ENCODE data around the gene NFIB.

Gene NFIB

GRCh38 chr9:14157191-14157590 is 156.8 kb downstream of the NFIB start:
- no peaks in the 10 kb centered on the region for H3K27me3 ChIP-seq (ENCODE audit: insufficient read depth, poor library complexity, severe bottlenecking)
- no peak overlapping the region for H3K27ac ChIP-seq (ENCODE audit: poor library complexity, severe bottlenecking)
- no peak for TF ChIP-seq CTCF (IDR thresholded peaks at IDR 0.05; ENCODE audit: poor library complexity, severe bottlenecking)
- DNase-seq (ENCODE audit: low spot score) (no peak), ATAC-seq (ENCODE audit: low read depth) (no peak)
- peaks cover 32% of the 10 kb centered on the region for H3K36me3 ChIP-seq (ENCODE audit: low read depth)
- H3K4me3 ChIP-seq (ENCODE audit: severe bottlenecking), result no peak overlapping the region
- no peaks in the 10 kb centered on the region for H3K9me3 ChIP-seq (ENCODE audit: severe bottlenecking)
- H3K4me1 ChIP-seq (ENCODE audit: insufficient read depth, poor library complexity, severe bottlenecking), result peaks cover 32% of the 10 kb centered on the region

- ATAC-seq (ENCODE audit: low read depth) (no peak), DNase-seq (ENCODE audit: low spot score) (no peak)
- Histone ChIP-seq H3K4me3 (ENCODE audit: severe bottlenecking) (no peak overlapping the region), H3K4me1 (ENCODE audit: insufficient read depth, poor library complexity, severe bottlenecking) (peaks cover 27% of the 10 kb centered on the region), H3K27me3 (ENCODE audit: insufficient read depth, poor library complexity, severe bottlenecking) (no peaks in the 10 kb centered on the region), H3K27ac (ENCODE audit: poor library complexity, severe bottlenecking) (no peak overlapping the region), H3K9me3 (ENCODE audit: severe bottlenecking) (no peaks in the 10 kb centered on the region), H3K36me3 (ENCODE audit: low read depth) (peaks cover 31% of the 10 kb centered on the region)
- no peak for TF ChIP-seq CTCF (IDR thresholded peaks at IDR 0.05; ENCODE audit: poor library complexity, severe bottlenecking)
These were observed 157.9 kb downstream of the NFIB start for GRCh38 chr9:14156046-14156445.

- no peak for TF ChIP-seq CTCF (IDR thresholded peaks at IDR 0.05; ENCODE audit: poor library complexity, severe bottlenecking)
- Histone ChIP-seq H3K36me3 (ENCODE audit: low read depth) (peaks cover 34% of the 10 kb centered on the region), H3K27me3 (ENCODE audit: insufficient read depth, poor library complexity, severe bottlenecking) (no peaks in the 10 kb centered on the region), H3K27ac (ENCODE audit: poor library complexity, severe bottlenecking) (no peak overlapping the region), H3K4me3 (ENCODE audit: severe bottlenecking) (no peak overlapping the region), H3K9me3 (ENCODE audit: severe bottlenecking) (no peaks in the 10 kb centered on the region), H3K4me1 (ENCODE audit: insufficient read depth, poor library complexity, severe bottlenecking) (peaks cover 25% of the 10 kb centered on the region)
- DNase-seq (ENCODE audit: low spot score) (no peak), ATAC-seq (ENCODE audit: low read depth) (no peak)
These were observed 158.7 kb downstream of the NFIB start for GRCh38 chr9:14155237-14155636.

- Histone ChIP-seq H3K27me3 (ENCODE audit: insufficient read depth, poor library complexity, severe bottlenecking) (no peaks in the 10 kb centered on the region), H3K4me3 (ENCODE audit: severe bottlenecking) (no peak overlapping the region), H3K27ac (ENCODE audit: poor library complexity, severe bottlenecking) (no peak overlapping the region), H3K36me3 (ENCODE audit: low read depth) (peaks cover 39% of the 10 kb centered on the region), H3K4me1 (ENCODE audit: insufficient read depth, poor library complexity, severe bottlenecking) (peaks cover 20% of the 10 kb centered on the region), H3K9me3 (ENCODE audit: severe bottlenecking) (no peaks in the 10 kb centered on the region)
- ATAC-seq (ENCODE audit: low read depth) (no peak), DNase-seq (ENCODE audit: low spot score) (no peak)
- TF ChIP-seq CTCF (IDR thresholded peaks at IDR 0.05; ENCODE audit: poor library complexity, severe bottlenecking), result no peak
These were observed 160.6 kb downstream of the NFIB start for GRCh38 chr9:14153310-14153720.

GRCh38 chr9:14151451-14151850 is 162.5 kb downstream of the NFIB start:
- no peak for TF ChIP-seq CTCF (IDR thresholded peaks at IDR 0.05; ENCODE audit: poor library complexity, severe bottlenecking)
- Histone ChIP-seq H3K4me3 (ENCODE audit: severe bottlenecking) (no peak overlapping the region), H3K9me3 (ENCODE audit: severe bottlenecking) (no peaks in the 10 kb centered on the region), H3K36me3 (ENCODE audit: low read depth) (peaks cover 41% of the 10 kb centered on the region), H3K27ac (ENCODE audit: poor library complexity, severe bottlenecking) (no peak overlapping the region), H3K27me3 (ENCODE audit: insufficient read depth, poor library complexity, severe bottlenecking) (no peaks in the 10 kb centered on the region), H3K4me1 (ENCODE audit: insufficient read depth, poor library complexity, severe bottlenecking) (peaks cover 19% of the 10 kb centered on the region)
- DNase-seq (ENCODE audit: low spot score) (no peak), ATAC-seq (ENCODE audit: low read depth) (no peak)

Measured in RWPE2 (cell line).